SU-DHL-6 (cell line): Measurements from ENCODE around the gene PHACTR3.

Experiments
- H2AFZ ChIP-seq: fragments of 200-600 bp; sonication (generic); 2 replicates; pipeline ENCODE4 v1.6.1; 2014; ENCODE audit warnings: low read depth, mild to moderate bottlenecking, moderate library complexity, mixed read lengths, antibody characterized with exemption, low read length; ENCODE audit not compliant: severe bottlenecking
- H3F3A ChIP-seq: fragments of 200-600 bp; shearing (Covaris generic); 2 replicates; pipeline ENCODE4 v1.6.0; 2016; ENCODE audit warnings: antibody characterized with exemption, mild to moderate bottlenecking; ENCODE audit not compliant: insufficient read depth
- H3K27ac ChIP-seq: fragments of 200-600 bp; sonication (generic); 2 replicates; pipeline ENCODE4 v1.5.1; 2016; ENCODE audit warnings: low read depth, mild to moderate bottlenecking, low read length, moderate library complexity, mixed read lengths
- H3K27me3 ChIP-seq: fragments of 200-600 bp; sonication (generic), shearing (Covaris generic); 2 replicates; pipeline ENCODE4 v1.6.0; 2014; ENCODE audit warnings: mild to moderate bottlenecking, low read length
- H3K36me3 ChIP-seq: fragments of 200-600 bp; sonication (generic); 2 replicates; pipeline ENCODE4 v1.6.1; 2014; ENCODE audit warnings: mild to moderate bottlenecking, low read length, mixed read lengths
- H3K4me2 ChIP-seq: fragments of 300-600, 200-600 bp; shearing (Covaris generic), sonication (generic); 2 replicates; pipeline ENCODE4 v1.6.0; 2014; ENCODE audit warnings: low read length, low read depth, mild to moderate bottlenecking; ENCODE audit not compliant: poor library complexity, severe bottlenecking
- H3K4me3 ChIP-seq: fragments of 200-600 bp; sonication (generic); 2 replicates; pipeline ENCODE4 v1.5.1; 2014; ENCODE audit warnings: antibody characterized with exemption, low read length, mild to moderate bottlenecking, mixed read lengths; ENCODE audit not compliant: insufficient read depth, poor library complexity, severe bottlenecking
- H3K79me2 ChIP-seq: fragments of 200-600 bp; sonication (generic); 2 replicates; pipeline ENCODE4 v1.6.1; 2014; ENCODE audit warnings: mild to moderate bottlenecking, low read length, moderate library complexity; ENCODE audit not compliant: insufficient read depth
- H3K9ac ChIP-seq: fragments of 200-600 bp; sonication (generic); 2 replicates; pipeline ENCODE4 v1.7.0; 2014; ENCODE audit warnings: mild to moderate bottlenecking, low read length
- H3K9me2 ChIP-seq: fragments of 200-600 bp; sonication (generic); replicated peaks from 2 replicates; pipeline ENCODE4 v1.6.1; 2014; ENCODE audit warnings: low read length; ENCODE audit not compliant: insufficient read depth
- H3K9me3 ChIP-seq: fragments of 200-600 bp; sonication (generic); 2 replicates; pipeline ENCODE4 v1.6.1; 2014; ENCODE audit warnings: low read length, mixed read lengths; ENCODE audit not compliant: insufficient read depth
- H4K20me1 ChIP-seq: fragments of 200-600 bp; sonication (generic); 2 replicates; pipeline ENCODE4 v1.6.1; 2014; ENCODE audit warnings: low read depth, mild to moderate bottlenecking, antibody characterized with exemption, low read length, moderate library complexity, mixed read lengths
- CTCF ChIP-seq: fragments of 200-600 bp; sonication (generic); IDR thresholded peaks from one replicate; pipeline ENCODE4 v1.5.1; 2017; ENCODE audit warnings: antibody characterized with exemption, mild to moderate bottlenecking, low read length, moderate library complexity; ENCODE audit not compliant: insufficient read depth, poor library complexity, severe bottlenecking
- EZH2phosphoT487 ChIP-seq: fragments of 200-600 bp; sonication (generic), shearing (Covaris generic); conservative IDR thresholded peaks from 2 replicates; pipeline ENCODE4 v1.6.1; 2018; ENCODE audit warnings: mild to moderate bottlenecking, antibody characterized with exemption, low read length, moderate library complexity, mixed read lengths

Gene PHACTR3

GRCh38 chr20:59820204-59821041 lies 216.1 kb downstream of the PHACTR3 start:
- Histone ChIP-seq H3K4me3 (no peak overlapping the region), H3F3A (no peaks in the 10 kb centered on the region), H3K27ac (no peak overlapping the region), H3K27me3 (no peaks in the 10 kb centered on the region), H4K20me1 (no peaks in the 10 kb centered on the region), H2AFZ (no peak overlapping the region), H3K36me3 (no peaks in the 10 kb centered on the region), H3K9ac (no peak overlapping the region), H3K9me2 (no peaks in the 10 kb centered on the region), H3K79me2 (no peaks in the 10 kb centered on the region), H3K4me2 (no peak overlapping the region), H3K9me3 (no peaks in the 10 kb centered on the region)
- TF ChIP-seq EZH2phosphoT487 (no peak), CTCF (no peak)

GRCh38 chr20:59821201-59821600 lies 216.9 kb downstream of the PHACTR3 start:
- no peak overlapping the region for H3K9ac ChIP-seq
- no peaks in the 10 kb centered on the region for H3K27me3 ChIP-seq
- no peaks in the 10 kb centered on the region for H4K20me1 ChIP-seq
- H3K27ac ChIP-seq = no peak overlapping the region
- no peak overlapping the region for H3K4me2 ChIP-seq
- no peaks in the 10 kb centered on the region for H3F3A ChIP-seq
- no peaks in the 10 kb centered on the region for H3K9me3 ChIP-seq
- no peaks in the 10 kb centered on the region for H3K9me2 ChIP-seq
- no peaks in the 10 kb centered on the region for H3K36me3 ChIP-seq
- no peak overlapping the region for H3K4me3 ChIP-seq
- TF ChIP-seq EZH2phosphoT487 (no peak), CTCF (no peak)
- no peak overlapping the region for H2AFZ ChIP-seq
- H3K79me2 ChIP-seq = no peaks in the 10 kb centered on the region

- Histone ChIP-seq H3K27me3 (no peaks in the 10 kb centered on the region), H3K36me3 (no peaks in the 10 kb centered on the region), H3K4me3 (no peak overlapping the region), H3F3A (no peaks in the 10 kb centered on the region), H3K9me3 (no peaks in the 10 kb centered on the region), H3K9ac (no peak overlapping the region), H3K27ac (no peak overlapping the region), H4K20me1 (no peaks in the 10 kb centered on the region), H2AFZ (no peak overlapping the region), H3K9me2 (no peaks in the 10 kb centered on the region), H3K4me2 (no peak overlapping the region), H3K79me2 (no peaks in the 10 kb centered on the region)
- no peak for TF ChIP-seq CTCF
- no peak for TF ChIP-seq EZH2phosphoT487
These were observed 217.4 kb downstream of the PHACTR3 start for GRCh38 chr20:59821788-59822187.
